ENCODE results near the gene ZBTB39.

- TF ChIP-seq MXI1 (conservative IDR thresholded peaks at IDR 0.05; ENCODE audit: poor library complexity, severe bottlenecking) = no peak
- TF ChIP-seq EZH2 (IDR thresholded peaks at IDR 0.05; ENCODE audit: borderline replicate concordance, insufficient read depth, low read length, poor library complexity, severe bottlenecking) = no peak
Observed at GRCh38 chr12:57033431-57033830, 27.1 kb upstream of the ZBTB39 start.
